GM13977 (cell line): Measurements from ENCODE around the gene CNNM4.

Source experiments
- DNase-seq: peaks from one replicate; pipeline ENCODE4 v3.0.0; 2012; ENCODE audit warnings: low spot score
- CTCF ChIP-seq: IDR thresholded peaks from 2 replicates; pipeline ENCODE4 v1.5.1; 2012; ENCODE audit warnings: mild to moderate bottlenecking, control low read depth; ENCODE audit not compliant: insufficient read depth; ENCODE audit errors: extremely low read depth, missing control alignments
- in situ Hi-C: fragments of 300-500 bp; cut with MboI; formaldehyde crosslinking; loops from one replicate; pipeline ENCODE4 v1.12.0; 2022; ENCODE audit warnings: low sequenced_read_pairs, low pct_unique_long_range_greater_than_20kb, mixed read lengths, inconsistent platforms; ENCODE audit not compliant: unreplicated experiment

CNNM4 gene

GRCh38 chr2:96861074-96861473 lies 100.4 kb downstream of the CNNM4 start:
- in situ Hi-C loops: no loop called here

More at GRCh38 chr2:96861074-96861473, 100.4 kb downstream of the CNNM4 start:
- TF ChIP-seq CTCF: no peak
- no peak for DNase-seq
